ENCODE results near the gene TPST2. TPM values are rescaled to one million over a fixed set of nuclear protein-coding genes. Genes with fewer than 3 reads are reported as not detected.

The TPST2 gene
- total RNA-seq, 2 experiments from 2014 or later = 54.8 to 58.5 TPM

DNA sequence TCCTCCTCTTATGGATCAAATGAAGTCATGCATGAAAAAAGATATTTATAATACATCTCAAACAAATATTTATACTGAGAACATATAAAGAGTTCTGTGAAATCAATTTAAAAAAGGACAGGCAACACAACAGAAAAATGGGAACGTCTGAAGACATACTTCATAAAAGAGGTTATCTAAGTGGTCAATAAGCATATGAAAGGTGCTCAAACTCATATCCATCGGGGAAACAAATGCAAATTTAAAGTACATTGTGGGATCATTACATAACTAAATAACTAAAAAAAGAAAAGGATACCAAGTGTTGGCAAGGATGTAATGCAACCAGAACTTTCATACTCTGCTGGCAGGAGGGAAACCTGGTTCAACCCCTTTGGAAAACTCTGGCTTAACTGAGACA is 22.3 kb downstream of the TPST2 start:
- peaks cover 28% of the 10 kb centered on the region for H3K36me3 Mint-ChIP-seq
- H3K4me3 Mint-ChIP-seq = no peak overlapping the region
- H3K27me3 Mint-ChIP-seq = no peaks in the 10 kb centered on the region
- ATAC-seq (ENCODE audit: low read depth) = no peak
- no peaks in the 10 kb centered on the region for H3K9me3 Mint-ChIP-seq
- no peak for DNase-seq
- no peak overlapping the region for H3K27ac Mint-ChIP-seq
- peaks cover 43% of the 10 kb centered on the region for H3K4me1 Mint-ChIP-seq
- POLR2A ChIA-PET = no interaction called here

DNA sequence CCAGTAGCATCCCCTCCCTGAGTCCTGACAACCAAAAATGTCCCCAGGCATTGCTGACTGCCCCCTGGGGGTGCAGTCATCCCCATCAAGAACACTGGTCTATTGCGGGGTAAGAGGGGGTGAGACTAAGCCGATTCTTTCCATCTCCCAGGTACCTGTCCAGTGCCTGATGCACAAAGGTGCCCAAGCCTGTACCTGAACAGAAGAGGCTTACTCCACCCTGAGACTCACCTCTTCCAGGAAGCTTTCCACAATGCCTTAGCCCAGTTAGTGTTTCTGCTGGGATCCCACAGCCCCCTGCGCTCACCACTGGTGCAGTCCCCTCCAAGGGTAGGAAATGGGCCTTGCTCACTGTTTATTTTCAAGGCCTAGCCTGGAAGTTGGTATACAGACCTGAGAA is 22.9 kb downstream of the TPST2 start:
- no peak for DNase-seq
- Mint-ChIP-seq H3K4me1 (peaks cover 40% of the 10 kb centered on the region), H3K4me3 (no peak overlapping the region), H3K27me3 (no peaks in the 10 kb centered on the region), H3K27ac (no peak overlapping the region), H3K9me3 (no peaks in the 10 kb centered on the region), H3K36me3 (peaks cover 27% of the 10 kb centered on the region)
- ATAC-seq (ENCODE audit: low read depth) = no peak
- POLR2A ChIA-PET = no interaction called here

GRCh38 chr22:26565889-26566288 is 24.0 kb downstream of the TPST2 start:
- Mint-ChIP-seq H3K36me3 (peaks cover 18% of the 10 kb centered on the region), H3K9me3 (no peaks in the 10 kb centered on the region), H3K27me3 (no peaks in the 10 kb centered on the region), H3K27ac (no peak overlapping the region), H3K4me3 (no peak overlapping the region), H3K4me1 (peaks cover 31% of the 10 kb centered on the region)
- ATAC-seq (ENCODE audit: low read depth) (no peak), DNase-seq (no peak)
- POLR2A ChIA-PET = no interaction called here

DNA sequence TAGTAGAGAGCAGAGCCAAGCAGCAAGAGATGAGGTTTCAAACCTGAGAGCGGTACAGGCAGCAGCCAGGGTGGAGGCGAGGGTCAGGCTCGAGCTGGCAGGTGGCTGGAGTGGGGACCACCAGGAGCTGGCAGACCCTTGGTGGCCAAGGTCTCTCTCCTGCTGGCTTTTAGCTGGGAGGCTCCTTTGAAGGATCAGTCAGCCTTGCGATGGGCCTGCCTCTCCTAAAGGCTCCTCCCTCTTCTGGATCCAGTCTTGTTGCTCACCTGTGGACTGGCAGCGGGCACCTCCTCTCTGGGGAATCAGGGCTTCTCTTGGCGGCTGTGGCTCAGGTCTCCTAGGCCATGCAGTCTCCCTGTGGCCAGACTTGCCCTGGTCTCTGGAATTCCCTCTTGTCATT is 24.8 kb downstream of the TPST2 start:
- ATAC-seq (ENCODE audit: low read depth) = no peak
- Mint-ChIP-seq H3K9me3 (no peaks in the 10 kb centered on the region), H3K36me3 (peaks cover 18% of the 10 kb centered on the region), H3K27ac (no peak overlapping the region), H3K27me3 (no peaks in the 10 kb centered on the region), H3K4me3 (no peak overlapping the region), H3K4me1 (peaks cover 26% of the 10 kb centered on the region)
- no peak for DNase-seq
- POLR2A ChIA-PET = interaction anchor here (0.5 to 0.6 kb wide), 2 partner anchors 18 to 78 kb away, joined by 3 to 4 read pairs; no protein-coding TSS in a partner anchor

DNA sequence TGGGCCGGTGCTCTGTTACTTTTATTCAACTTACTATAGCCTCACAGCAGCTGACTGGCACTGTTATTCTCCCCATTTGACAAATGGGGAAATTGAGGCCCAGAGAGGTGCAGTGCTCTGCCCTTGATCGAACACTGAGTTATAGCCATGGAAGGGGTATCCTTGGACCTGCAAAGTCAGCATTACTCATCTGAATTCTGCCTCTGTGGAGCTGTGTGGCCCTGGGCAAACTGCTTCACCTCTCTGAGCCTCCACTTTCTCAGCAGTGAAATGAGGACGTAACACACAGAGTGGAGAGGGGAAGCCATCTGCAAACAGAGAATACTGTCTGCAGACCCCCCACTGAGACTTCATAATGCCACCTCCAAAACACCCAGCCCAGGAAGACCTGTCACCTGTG is 25.3 kb downstream of the TPST2 start:
- DNase-seq (no peak), ATAC-seq (ENCODE audit: low read depth) (no peak)
- H3K4me3 Mint-ChIP-seq = no peak overlapping the region
- no peaks in the 10 kb centered on the region for H3K9me3 Mint-ChIP-seq
- peaks cover 18% of the 10 kb centered on the region for H3K36me3 Mint-ChIP-seq
- POLR2A ChIA-PET = interaction anchor here (0.5 kb wide), 1 partner anchor 18 kb away, joined by 4 read pairs; no protein-coding TSS in a partner anchor
- peaks cover 24% of the 10 kb centered on the region for H3K4me1 Mint-ChIP-seq
- H3K27me3 Mint-ChIP-seq = no peaks in the 10 kb centered on the region
- H3K27ac Mint-ChIP-seq = no peak overlapping the region

- Mint-ChIP-seq H3K9me3 (no peaks in the 10 kb centered on the region), H3K4me1 (peaks cover 22% of the 10 kb centered on the region), H3K36me3 (peaks cover 16% of the 10 kb centered on the region), H3K27ac (no peak overlapping the region), H3K27me3 (no peaks in the 10 kb centered on the region), H3K4me3 (no peak overlapping the region)
- DNase-seq (no peak), ATAC-seq (ENCODE audit: low read depth) (no peak)
- POLR2A ChIA-PET = no interaction called here
Measured at GRCh38 chr22:26564181-26564580, 25.8 kb downstream of the TPST2 start.

DNA sequence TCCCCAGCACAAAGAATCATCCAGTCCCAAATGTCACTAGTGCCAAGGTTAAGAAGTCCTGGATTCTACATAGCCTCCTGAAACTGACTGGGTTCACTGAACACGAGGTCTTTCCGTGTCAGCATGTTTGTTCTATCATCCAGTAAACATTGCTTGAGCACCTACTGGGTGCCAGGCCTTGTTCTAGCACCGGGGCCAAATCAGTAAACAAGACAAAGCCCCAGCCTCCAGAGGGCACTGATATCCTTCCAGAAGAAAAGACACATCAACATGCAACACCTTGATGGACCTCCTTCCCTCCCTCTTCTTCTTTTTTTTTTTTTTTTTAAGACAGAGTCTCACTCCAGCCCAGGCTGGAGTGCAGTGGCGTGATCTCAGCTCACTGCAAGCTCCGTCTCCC is 26.9 kb downstream of the TPST2 start:
- no peak overlapping the region for H3K27ac Mint-ChIP-seq
- H3K4me3 Mint-ChIP-seq = no peak overlapping the region
- H3K9me3 Mint-ChIP-seq = no peaks in the 10 kb centered on the region
- H3K27me3 Mint-ChIP-seq = no peaks in the 10 kb centered on the region
- no peak for DNase-seq
- POLR2A ChIA-PET = no interaction called here
- H3K4me1 Mint-ChIP-seq = peaks cover 18% of the 10 kb centered on the region
- peaks cover 10% of the 10 kb centered on the region for H3K36me3 Mint-ChIP-seq
- no peak for ATAC-seq (ENCODE audit: low read depth)

GRCh38 chr22:26561756-26562417 is 28.0 kb downstream of the TPST2 start:
- POLR2A ChIA-PET = interaction anchor here (0.6 to 1.0 kb wide), 2 partner anchors 22 to 80 kb away, joined by 3 to 4 read pairs; no protein-coding TSS in a partner anchor
- no peak overlapping the region for H3K27ac Mint-ChIP-seq
- no peak for DNase-seq
- H3K9me3 Mint-ChIP-seq = no peaks in the 10 kb centered on the region
- ATAC-seq (ENCODE audit: low read depth) = no peak
- no peaks in the 10 kb centered on the region for H3K27me3 Mint-ChIP-seq
- H3K4me3 Mint-ChIP-seq = no peak overlapping the region
- H3K4me1 Mint-ChIP-seq = peaks cover 16% of the 10 kb centered on the region
- peaks cover 12% of the 10 kb centered on the region for H3K36me3 Mint-ChIP-seq

- POLR2A ChIA-PET = no interaction called here
- Mint-ChIP-seq H3K27me3 (no peaks in the 10 kb centered on the region), H3K36me3 (peaks cover 17% of the 10 kb centered on the region), H3K9me3 (no peaks in the 10 kb centered on the region), H3K4me1 (peaks cover 17% of the 10 kb centered on the region), H3K4me3 (no peak overlapping the region), H3K27ac (no peak overlapping the region)
- DNase-seq (no peak), ATAC-seq (ENCODE audit: low read depth) (no peak)
Measured at GRCh38 chr22:26559961-26560575, 29.9 kb downstream of the TPST2 start.

- ATAC-seq (ENCODE audit: low read depth) (no peak), DNase-seq (no peak)
- Mint-ChIP-seq H3K4me3 (no peak overlapping the region), H3K36me3 (peaks cover 12% of the 10 kb centered on the region), H3K27ac (peak overlapping the region; percentile 11), H3K27me3 (no peaks in the 10 kb centered on the region), H3K9me3 (no peaks in the 10 kb centered on the region), H3K4me1 (peaks cover 18% of the 10 kb centered on the region)
- POLR2A ChIA-PET = no interaction called here
Measured at GRCh38 chr22:26558248-26558895, 31.6 kb downstream of the TPST2 start.

GRCh38 chr22:26556904-26557303 is 33.0 kb downstream of the TPST2 start:
- Mint-ChIP-seq H3K9me3 (no peaks in the 10 kb centered on the region), H3K27ac (no peak overlapping the region), H3K4me3 (no peak overlapping the region), H3K27me3 (no peaks in the 10 kb centered on the region), H3K4me1 (peaks cover 21% of the 10 kb centered on the region), H3K36me3 (peaks cover 12% of the 10 kb centered on the region)
- POLR2A ChIA-PET = no interaction called here
- ATAC-seq (ENCODE audit: low read depth) = no peak
- no peak for DNase-seq

GRCh38 chr22:26555478-26555877 is 34.5 kb downstream of the TPST2 start:
- no peaks in the 10 kb centered on the region for H3K27me3 Mint-ChIP-seq
- DNase-seq (no peak), ATAC-seq (ENCODE audit: low read depth) (no peak)
- H3K4me1 Mint-ChIP-seq = peaks cover 23% of the 10 kb centered on the region
- peaks cover 12% of the 10 kb centered on the region for H3K36me3 Mint-ChIP-seq
- no peak overlapping the region for H3K27ac Mint-ChIP-seq
- no peaks in the 10 kb centered on the region for H3K9me3 Mint-ChIP-seq
- POLR2A ChIA-PET = no interaction called here
- no peak overlapping the region for H3K4me3 Mint-ChIP-seq

- POLR2A ChIA-PET = no interaction called here
- no peak overlapping the region for H3K27ac Mint-ChIP-seq
- peaks cover 24% of the 10 kb centered on the region for H3K4me1 Mint-ChIP-seq
Measured at GRCh38 chr22:26554956-26555355, 35.0 kb downstream of the TPST2 start.

More at GRCh38 chr22:26554956-26555355, 35.0 kb downstream of the TPST2 start:
- Mint-ChIP-seq H3K36me3 (peaks cover 12% of the 10 kb centered on the region), H3K4me3 (no peak overlapping the region), H3K9me3 (no peaks in the 10 kb centered on the region), H3K27me3 (no peaks in the 10 kb centered on the region)
- DNase-seq (no peak), ATAC-seq (ENCODE audit: low read depth) (no peak)

Measured in activated naive CD8-positive, alpha-beta T cell treated with anti-CD3 and anti-CD28 coated beads, Interleukin-2, amount 10 ng/mL, durations not matched to agents 7 days and 5 days (primary cell).